WTC11 (cell line): ENCODE data around the gene RPH3AL. TPM values are rescaled to one million over a fixed set of nuclear protein-coding genes. Genes with fewer than 3 reads are reported as not detected.

Source experiments
- ATAC-seq: fragments of 200-7000 bp; cut with Tn5 transposase; 2 replicates; pipeline ENCODE4 v1.10.0; 2021; ENCODE audit warnings: mild to moderate bottlenecking, moderate library complexity
- CTCF ChIA-PET: fragments of 300-600 bp; sonication (Branson Sonifier 250); formaldehyde crosslinking; loops from one replicate; lab custom pipeline; 2021; ENCODE audit warnings: antibody characterized with exemption; lab: Charles Lee
- POLR2A ChIA-PET: fragments of 350-600 bp; sonication (Branson Sonifier 250); formaldehyde crosslinking; loops from one replicate; lab custom pipeline; 2021; ENCODE audit warnings: antibody characterized with exemption; lab: Charles Lee
- DNase-seq: peaks from one replicate; pipeline ENCODE4 v3.0.0; 2021; ENCODE audit warnings: low spot score
- H3K27ac Mint-ChIP-seq: 2 replicates; pipeline ENCODE4 v1.8.0; 2021; ENCODE audit warnings: mixed read lengths
- H3K27me3 Mint-ChIP-seq: 2 replicates; pipeline ENCODE4 v1.8.0; 2021; ENCODE audit warnings: low read depth, mild to moderate bottlenecking, moderate library complexity, mixed read lengths
- H3K36me3 Mint-ChIP-seq: 2 replicates; pipeline ENCODE4 v1.8.0; 2021; ENCODE audit warnings: mixed read lengths
- H3K4me1 Mint-ChIP-seq: 2 replicates; pipeline ENCODE4 v1.8.0; 2022; ENCODE audit warnings: mixed read lengths
- H3K4me3 Mint-ChIP-seq: 2 replicates; pipeline ENCODE4 v1.8.0; 2021; ENCODE audit warnings: mild to moderate bottlenecking, moderate library complexity, mixed read lengths
- H3K9me3 Mint-ChIP-seq: 2 replicates; pipeline ENCODE4 v1.8.0; 2021; ENCODE audit warnings: mixed read lengths
- CBFB ChIP-seq: sonication (generic); formaldehyde crosslinking; IDR thresholded peaks from 2 replicates; pipeline ENCODE4 v1.8.1; 2022; ENCODE audit warnings: mild to moderate bottlenecking, low read depth, missing genetic modification reagents
- CDX4 ChIP-seq: fragments of 250-450 bp; sonication (Bioruptor Pico); IDR thresholded peaks from 2 replicates; pipeline ENCODE4 v1.9.0; 2021; ENCODE audit warnings: moderate library complexity, mild to moderate bottlenecking, inconsistent platforms, borderline replicate concordance
- ELF4 ChIP-seq: sonication (generic); formaldehyde crosslinking; IDR thresholded peaks from 2 replicates; pipeline ENCODE4 v1.8.1; 2022; ENCODE audit warnings: low read depth, mild to moderate bottlenecking, moderate library complexity, missing genetic modification reagents
- GTF2I ChIP-seq: fragments of 250-450 bp; sonication (Bioruptor Pico); conservative IDR thresholded peaks from 2 replicates; pipeline ENCODE4 v1.4.0; 2021; ENCODE audit warnings: mild to moderate bottlenecking
- HMGA2 ChIP-seq: fragments of 250-450 bp; sonication (Bioruptor Pico); IDR thresholded peaks from 2 replicates; pipeline ENCODE4 v1.4.0; 2021; ENCODE audit warnings: mild to moderate bottlenecking, moderate library complexity
- MLX ChIP-seq: sonication (generic); formaldehyde crosslinking; IDR thresholded peaks from 2 replicates; pipeline ENCODE4 v1.8.1; 2023; ENCODE audit warnings: mild to moderate bottlenecking, missing genetic modification reagents, moderate library complexity
- MXD4 ChIP-seq: fragments of 250-450 bp; sonication (Bioruptor Pico); IDR thresholded peaks from 2 replicates; pipeline ENCODE4 v1.8.0; 2021; ENCODE audit warnings: mild to moderate bottlenecking, moderate library complexity, borderline replicate concordance
- MYBL2 ChIP-seq: sonication (generic); formaldehyde crosslinking; IDR thresholded peaks from 2 replicates; pipeline ENCODE4 v1.8.1; 2023; ENCODE audit warnings: mild to moderate bottlenecking, moderate library complexity, missing genetic modification reagents
- NR2C2 ChIP-seq: sonication (generic); formaldehyde crosslinking; IDR thresholded peaks from 2 replicates; pipeline ENCODE4 v1.8.0; 2022; ENCODE audit warnings: mild to moderate bottlenecking, missing genetic modification reagents
- OVOL2 ChIP-seq: fragments of 250-450 bp; sonication (Bioruptor Pico); IDR thresholded peaks from 2 replicates; pipeline ENCODE4 v1.9.0; 2021; ENCODE audit warnings: mild to moderate bottlenecking, borderline replicate concordance
- RELA ChIP-seq: sonication (generic); formaldehyde crosslinking; IDR thresholded peaks from 2 replicates; pipeline ENCODE4 v1.8.1; 2022; ENCODE audit warnings: missing genetic modification reagents, mild to moderate bottlenecking, borderline replicate concordance
- TEAD1 ChIP-seq: sonication (generic); formaldehyde crosslinking; IDR thresholded peaks from 2 replicates; pipeline ENCODE4 v1.8.0; 2022; ENCODE audit warnings: mild to moderate bottlenecking, missing genetic modification reagents
- ZNF396 ChIP-seq: fragments of 250-450 bp; sonication (Bioruptor Pico); IDR thresholded peaks from 2 replicates; pipeline ENCODE4 v1.8.0; 2021; ENCODE audit warnings: mild to moderate bottlenecking, moderate library complexity, borderline replicate concordance
- ZNF532 ChIP-seq: fragments of 250-450 bp; sonication (Bioruptor Pico); IDR thresholded peaks from 2 replicates; pipeline ENCODE4 v1.9.0; 2021; ENCODE audit warnings: mild to moderate bottlenecking, borderline replicate concordance
- ZNF671 ChIP-seq: fragments of 250-450 bp; sonication (Bioruptor Pico); IDR thresholded peaks from 2 replicates; pipeline ENCODE4 v1.8.0; 2021; ENCODE audit warnings: mild to moderate bottlenecking
- ZSCAN18 ChIP-seq: fragments of 250-450 bp; sonication (Bioruptor Pico); IDR thresholded peaks from 2 replicates; pipeline ENCODE4 v2.1.2; 2022; ENCODE audit warnings: mild to moderate bottlenecking, moderate library complexity
- total RNA-seq: library from RNA; stranded (reverse); gene quantifications from 3 replicates; pipeline ENCODE4 v1.2.3, GENCODE V29; 2021
- TF ChIP-seq, protein P1 (sequence below): sonication (generic); formaldehyde crosslinking; IDR thresholded peaks from 2 replicates; pipeline ENCODE4 v1.8.1; 2022; ENCODE audit warnings: mild to moderate bottlenecking, missing genetic modification reagents, moderate library complexity, borderline replicate concordance
- TF ChIP-seq, protein P2 (sequence below): sonication (generic); formaldehyde crosslinking; IDR thresholded peaks from 2 replicates; pipeline ENCODE4 v1.8.0; 2022; ENCODE audit warnings: mild to moderate bottlenecking, missing genetic modification reagents
- TF ChIP-seq, protein P3 (sequence below): sonication (generic); formaldehyde crosslinking; IDR thresholded peaks from 2 replicates; pipeline ENCODE4 v1.8.0; 2023; ENCODE audit warnings: missing genetic modification reagents, mild to moderate bottlenecking, borderline replicate concordance
- TF ChIP-seq, protein P4 (sequence below): fragments of 250-450 bp; sonication (Bioruptor Pico); IDR thresholded peaks from 2 replicates; pipeline ENCODE4 v1.8.0; 2021; ENCODE audit warnings: mild to moderate bottlenecking

RPH3AL gene
- total RNA-seq, 1 experiment from 2014 or later: 2.0 TPM

DNA sequence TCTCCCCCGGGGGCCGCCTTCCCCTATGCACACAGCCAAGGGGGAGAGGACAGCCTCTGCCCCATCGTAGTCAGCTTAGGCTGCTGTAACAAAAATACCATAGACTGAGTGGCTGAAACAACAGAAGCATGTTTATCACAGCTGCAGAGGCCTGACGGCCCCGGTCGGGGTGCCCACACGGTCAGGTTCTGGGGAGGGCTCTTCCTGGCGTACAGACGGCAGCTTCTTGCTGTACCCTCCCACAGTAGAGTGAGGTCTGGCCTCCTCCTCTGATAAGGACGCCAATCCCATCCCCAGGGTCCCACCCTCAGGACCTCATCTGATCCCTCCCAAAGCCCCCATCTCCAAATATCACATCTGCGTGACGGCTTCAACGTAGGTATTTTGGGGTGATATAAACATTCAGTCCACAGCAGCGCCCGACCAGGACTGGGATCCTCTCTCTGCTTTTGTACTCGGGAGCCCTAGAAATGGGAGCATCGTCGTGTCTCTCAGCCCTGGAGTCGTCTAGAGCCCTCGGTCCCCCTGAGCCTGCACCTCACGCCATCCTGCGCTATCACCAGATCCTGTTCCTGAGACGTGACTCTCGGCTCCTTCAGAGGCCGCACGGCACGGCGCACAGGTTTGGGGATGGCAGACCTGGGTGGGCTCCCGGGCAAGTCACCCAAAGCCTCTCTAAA lies 67.8 kb downstream of the RPH3AL start:
- ATAC-seq (no peak), DNase-seq (no peak)
- Mint-ChIP-seq H3K36me3 (no peaks in the 10 kb centered on the region; the same call in 1 of the 2 replicates), H3K4me1 (peaks cover 7% of the 10 kb centered on the region), H3K27ac (no peak overlapping the region), H3K27me3 (peaks cover 15% of the 10 kb centered on the region; the same call in 1 of the 2 replicates), H3K4me3 (no peak overlapping the region), H3K9me3 (peaks cover 4% of the 10 kb centered on the region)
- CTCF ChIA-PET: no interaction called here
- TF ChIP-seq, protein P1, sequence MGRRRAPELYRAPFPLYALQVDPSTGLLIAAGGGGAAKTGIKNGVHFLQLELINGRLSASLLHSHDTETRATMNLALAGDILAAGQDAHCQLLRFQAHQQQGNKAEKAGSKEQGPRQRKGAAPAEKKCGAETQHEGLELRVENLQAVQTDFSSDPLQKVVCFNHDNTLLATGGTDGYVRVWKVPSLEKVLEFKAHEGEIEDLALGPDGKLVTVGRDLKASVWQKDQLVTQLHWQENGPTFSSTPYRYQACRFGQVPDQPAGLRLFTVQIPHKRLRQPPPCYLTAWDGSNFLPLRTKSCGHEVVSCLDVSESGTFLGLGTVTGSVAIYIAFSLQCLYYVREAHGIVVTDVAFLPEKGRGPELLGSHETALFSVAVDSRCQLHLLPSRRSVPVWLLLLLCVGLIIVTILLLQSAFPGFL: no peak
- TF ChIP-seq ZSCAN18 (CRISPR knock-in tag) (no peak), OVOL2 (no peak), NR2C2 (CRISPR knock-in tag) (no peak), RELA (CRISPR knock-in tag) (no peak), MLX (CRISPR knock-in tag) (no peak), CDX4 (CRISPR knock-in tag) (no peak), CBFB (CRISPR knock-in tag) (no peak), MYBL2 (CRISPR knock-in tag) (no peak), ZNF671 (CRISPR knock-in tag) (no peak), ZNF396 (no peak), ELF4 (CRISPR knock-in tag) (no peak), GTF2I (CRISPR knock-in tag) (no peak), ZNF532 (CRISPR knock-in tag) (no peak), TEAD1 (no peak), HMGA2 (no peak), MXD4 (CRISPR knock-in tag) (no peak)
- TF ChIP-seq, protein P2, sequence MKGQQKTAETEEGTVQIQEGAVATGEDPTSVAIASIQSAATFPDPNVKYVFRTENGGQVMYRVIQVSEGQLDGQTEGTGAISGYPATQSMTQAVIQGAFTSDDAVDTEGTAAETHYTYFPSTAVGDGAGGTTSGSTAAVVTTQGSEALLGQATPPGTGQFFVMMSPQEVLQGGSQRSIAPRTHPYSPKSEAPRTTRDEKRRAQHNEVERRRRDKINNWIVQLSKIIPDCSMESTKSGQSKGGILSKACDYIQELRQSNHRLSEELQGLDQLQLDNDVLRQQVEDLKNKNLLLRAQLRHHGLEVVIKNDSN: no peak
- TF ChIP-seq, protein P3, sequence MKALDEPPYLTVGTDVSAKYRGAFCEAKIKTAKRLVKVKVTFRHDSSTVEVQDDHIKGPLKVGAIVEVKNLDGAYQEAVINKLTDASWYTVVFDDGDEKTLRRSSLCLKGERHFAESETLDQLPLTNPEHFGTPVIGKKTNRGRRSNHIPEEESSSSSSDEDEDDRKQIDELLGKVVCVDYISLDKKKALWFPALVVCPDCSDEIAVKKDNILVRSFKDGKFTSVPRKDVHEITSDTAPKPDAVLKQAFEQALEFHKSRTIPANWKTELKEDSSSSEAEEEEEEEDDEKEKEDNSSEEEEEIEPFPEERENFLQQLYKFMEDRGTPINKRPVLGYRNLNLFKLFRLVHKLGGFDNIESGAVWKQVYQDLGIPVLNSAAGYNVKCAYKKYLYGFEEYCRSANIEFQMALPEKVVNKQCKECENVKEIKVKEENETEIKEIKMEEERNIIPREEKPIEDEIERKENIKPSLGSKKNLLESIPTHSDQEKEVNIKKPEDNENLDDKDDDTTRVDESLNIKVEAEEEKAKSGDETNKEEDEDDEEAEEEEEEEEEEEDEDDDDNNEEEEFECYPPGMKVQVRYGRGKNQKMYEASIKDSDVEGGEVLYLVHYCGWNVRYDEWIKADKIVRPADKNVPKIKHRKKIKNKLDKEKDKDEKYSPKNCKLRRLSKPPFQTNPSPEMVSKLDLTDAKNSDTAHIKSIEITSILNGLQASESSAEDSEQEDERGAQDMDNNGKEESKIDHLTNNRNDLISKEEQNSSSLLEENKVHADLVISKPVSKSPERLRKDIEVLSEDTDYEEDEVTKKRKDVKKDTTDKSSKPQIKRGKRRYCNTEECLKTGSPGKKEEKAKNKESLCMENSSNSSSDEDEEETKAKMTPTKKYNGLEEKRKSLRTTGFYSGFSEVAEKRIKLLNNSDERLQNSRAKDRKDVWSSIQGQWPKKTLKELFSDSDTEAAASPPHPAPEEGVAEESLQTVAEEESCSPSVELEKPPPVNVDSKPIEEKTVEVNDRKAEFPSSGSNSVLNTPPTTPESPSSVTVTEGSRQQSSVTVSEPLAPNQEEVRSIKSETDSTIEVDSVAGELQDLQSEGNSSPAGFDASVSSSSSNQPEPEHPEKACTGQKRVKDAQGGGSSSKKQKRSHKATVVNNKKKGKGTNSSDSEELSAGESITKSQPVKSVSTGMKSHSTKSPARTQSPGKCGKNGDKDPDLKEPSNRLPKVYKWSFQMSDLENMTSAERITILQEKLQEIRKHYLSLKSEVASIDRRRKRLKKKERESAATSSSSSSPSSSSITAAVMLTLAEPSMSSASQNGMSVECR (CRISPR knock-in tag): no peak
- TF ChIP-seq, protein P4, sequence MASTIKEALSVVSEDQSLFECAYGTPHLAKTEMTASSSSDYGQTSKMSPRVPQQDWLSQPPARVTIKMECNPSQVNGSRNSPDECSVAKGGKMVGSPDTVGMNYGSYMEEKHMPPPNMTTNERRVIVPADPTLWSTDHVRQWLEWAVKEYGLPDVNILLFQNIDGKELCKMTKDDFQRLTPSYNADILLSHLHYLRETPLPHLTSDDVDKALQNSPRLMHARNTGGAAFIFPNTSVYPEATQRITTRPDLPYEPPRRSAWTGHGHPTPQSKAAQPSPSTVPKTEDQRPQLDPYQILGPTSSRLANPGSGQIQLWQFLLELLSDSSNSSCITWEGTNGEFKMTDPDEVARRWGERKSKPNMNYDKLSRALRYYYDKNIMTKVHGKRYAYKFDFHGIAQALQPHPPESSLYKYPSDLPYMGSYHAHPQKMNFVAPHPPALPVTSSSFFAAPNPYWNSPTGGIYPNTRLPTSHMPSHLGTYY (CRISPR knock-in tag): no peak
- POLR2A ChIA-PET: no interaction called here
